Measurements from ENCODE around the gene DMRTA1.
"Not testable (repeated sequence)": the region's sequence is repeated elsewhere in the genome, so short reads cannot be mapped to it uniquely, and the experiment has no call there.

The DMRTA1 gene

DNA sequence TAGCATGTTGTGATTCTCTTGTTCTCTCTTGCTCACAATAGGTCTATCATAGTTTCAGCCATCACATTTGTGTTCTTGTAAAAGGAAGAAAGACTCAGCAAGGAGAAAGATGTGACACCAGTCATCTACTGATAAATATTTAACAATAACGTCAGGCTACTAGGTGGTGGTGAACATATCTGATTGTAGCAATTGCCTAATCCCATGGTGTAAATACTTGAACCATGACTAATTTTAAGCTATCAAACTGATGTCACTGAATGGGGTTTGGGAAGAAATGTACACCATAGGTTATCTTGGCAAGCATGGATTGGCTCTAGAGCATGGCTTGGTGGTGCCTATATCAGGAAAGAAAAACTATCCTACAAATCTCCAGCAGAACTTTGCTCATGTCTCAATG, 16.6 kb downstream of the DMRTA1 start:
- DNase-seq (ENCODE audit: low spot score) = no peak

DNA sequence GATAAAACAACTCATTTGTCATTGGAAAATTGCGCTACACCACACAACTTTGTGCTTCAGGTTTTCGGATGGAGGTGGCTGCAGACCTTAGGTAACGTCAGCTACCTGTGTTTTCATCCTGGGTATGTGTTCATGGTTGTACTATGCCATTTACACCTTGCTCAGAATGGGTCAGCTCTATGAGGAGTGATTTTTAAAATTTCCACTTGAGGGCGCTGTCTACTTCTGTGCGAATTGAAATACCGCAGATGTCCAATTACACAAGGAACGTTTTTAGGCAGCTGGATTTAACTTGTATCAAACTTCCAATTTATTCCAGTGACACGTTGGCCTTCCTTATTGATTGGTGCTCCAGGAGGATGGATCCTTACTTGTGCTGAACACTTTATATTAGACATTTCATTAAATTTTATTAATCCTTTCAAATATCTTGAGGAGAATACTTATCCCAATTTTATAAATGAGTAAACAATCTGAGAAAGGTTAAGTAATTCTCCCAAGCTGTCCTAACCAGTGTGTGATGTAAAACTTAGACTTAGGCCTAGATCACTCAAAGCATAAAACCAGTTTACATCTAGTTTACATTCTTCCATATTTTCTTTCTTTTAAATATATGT, 23.4 kb downstream of the DMRTA1 start:
- peak; percentile 17 for DNase-seq (ENCODE audit: low spot score)

DNA sequence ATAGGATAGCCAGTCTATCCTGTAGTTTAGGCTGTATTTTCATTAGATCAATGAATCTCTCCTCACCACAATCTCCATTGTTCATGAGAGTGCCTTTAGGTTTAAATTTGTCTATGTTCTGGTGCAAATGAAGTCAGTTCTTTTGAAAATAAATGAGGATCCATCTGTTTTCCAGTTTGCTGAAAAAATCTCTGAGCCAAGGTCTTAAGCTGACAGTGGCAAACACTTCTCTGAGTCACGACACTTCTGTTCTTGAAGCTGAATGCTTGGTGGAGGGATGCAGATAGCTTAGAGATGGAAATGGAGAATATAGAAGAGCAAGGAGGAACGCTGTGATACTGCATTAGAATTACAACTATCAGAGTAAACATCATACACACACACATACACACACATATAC, 34.9 kb downstream of the DMRTA1 start:
- DNase-seq (ENCODE audit: low spot score) = no peak

DNA sequence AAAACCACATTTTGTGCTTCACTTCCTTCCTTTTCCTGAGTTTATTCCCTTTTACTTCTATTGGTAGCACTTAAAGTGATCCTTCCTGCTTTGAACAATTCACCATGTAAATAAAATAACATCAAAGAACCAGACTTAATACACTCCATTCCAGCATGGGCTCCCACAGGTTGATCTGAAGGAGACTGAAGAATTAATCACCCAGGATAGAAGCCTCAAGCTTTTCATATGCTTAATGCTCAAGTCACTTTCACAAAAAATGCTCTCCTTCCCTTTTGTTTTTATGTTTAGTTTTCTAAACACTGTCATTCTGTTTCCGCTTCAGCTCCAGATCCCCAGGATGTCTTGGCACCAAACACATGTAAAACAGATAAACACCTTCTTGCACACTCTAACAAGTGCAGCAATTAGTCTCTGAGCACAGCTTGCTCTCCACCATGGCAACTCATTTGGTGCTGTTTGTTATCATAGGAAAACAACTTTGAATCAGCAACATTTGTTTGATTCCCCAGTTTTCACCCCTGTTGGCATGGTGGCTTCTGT, 37.0 kb downstream of the DMRTA1 start:
- no peak for DNase-seq (ENCODE audit: low spot score)

DNA sequence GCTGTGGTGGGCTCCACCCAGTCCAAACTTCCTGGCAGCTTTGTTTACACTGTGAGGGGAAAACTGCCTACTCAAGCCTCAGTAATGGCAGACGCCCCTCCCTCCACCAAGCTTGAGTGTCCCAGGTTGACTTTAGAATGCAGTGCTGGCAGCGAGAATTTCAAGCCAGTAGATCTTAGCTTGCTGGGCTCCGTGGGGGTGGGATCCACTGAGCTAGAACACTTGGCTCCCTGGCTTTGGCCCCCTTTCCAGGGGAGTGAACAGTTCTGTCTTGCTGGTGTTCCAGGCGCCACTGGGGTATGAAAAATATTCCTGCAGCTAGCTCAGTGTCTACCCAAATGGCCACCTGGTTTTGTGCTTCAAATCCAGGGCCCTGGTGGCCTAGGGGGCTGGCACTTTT, 49.6 kb downstream of the DMRTA1 start:
- not testable (repeated sequence) for DNase-seq (ENCODE audit: low spot score)
